Right renal cortex interstitium (tissue), 3 donors: Measurements from ENCODE around the gene GOLGA3. TPM values are rescaled to one million over a fixed set of nuclear protein-coding genes. Genes with fewer than 3 reads are reported as not detected.
"Not testable (repeated sequence)": the region's sequence is repeated elsewhere in the genome, so short reads cannot be mapped to it uniquely, and the experiment has no call there.

Experiments
- DNase-seq, 3 donors: peaks; one replicate each; pipeline ENCODE4 v3.0.0-alpha.2; 2013; ENCODE audit warnings: low read depth in 3 of 3, low spot score in 2 of 3
- polyA plus RNA-seq, 3 donors: library from polyadenylated mRNA; unstranded; fragments of 120-200 nt; gene quantifications; one replicate each; pipeline ENCODE4 v1.2.1, GENCODE V29; 2013; ENCODE audit not compliant: insufficient read length in 3 of 3

The GOLGA3 gene
- polyA plus RNA-seq, 3 donors, result 18.5 to 23.6 (median 21.7) TPM

GRCh38 chr12:132813443-132813842 is 15.2 kb downstream of the GOLGA3 start:
- DNase-seq, result no peak

GRCh38 chr12:132812631-132813305 is 15.9 kb downstream of the GOLGA3 start:
- no peak for DNase-seq

- DNase-seq, result not testable (repeated sequence)
Observed at GRCh38 chr12:132809391-132809790, 19.3 kb downstream of the GOLGA3 start.

- no peak for DNase-seq
Observed at GRCh38 chr12:132807295-132808092, 21.2 kb downstream of the GOLGA3 start.

- DNase-seq, result no peak
Observed at GRCh38 chr12:132806857-132807256, 21.8 kb downstream of the GOLGA3 start.

GRCh38 chr12:132804426-132804861 is 24.2 kb downstream of the GOLGA3 start:
- DNase-seq, result no peak

GRCh38 chr12:132803888-132804287 is 24.8 kb downstream of the GOLGA3 start:
- DNase-seq, result no peak

GRCh38 chr12:132803125-132803524 is 25.5 kb downstream of the GOLGA3 start:
- no peak for DNase-seq

GRCh38 chr12:132801741-132802140 is 26.9 kb downstream of the GOLGA3 start:
- DNase-seq, result no peak

- DNase-seq, result no peak
Observed at GRCh38 chr12:132798836-132799235, 29.8 kb downstream of the GOLGA3 start.

- DNase-seq, result no peak
Observed at GRCh38 chr12:132797820-132798570, 30.7 kb downstream of the GOLGA3 start.

GRCh38 chr12:132795847-132796246 is 32.8 kb downstream of the GOLGA3 start:
- no peak for DNase-seq

GRCh38 chr12:132791940-132792339 is 36.7 kb downstream of the GOLGA3 start:
- not testable (repeated sequence) for DNase-seq

GRCh38 chr12:132789099-132789471 is 39.6 kb downstream of the GOLGA3 start:
- DNase-seq, result no peak

- DNase-seq, result no peak
Observed at GRCh38 chr12:132788375-132789098, 40.1 kb downstream of the GOLGA3 start.

- DNase-seq, result no peak
Observed at GRCh38 chr12:132787877-132788276, 40.8 kb downstream of the GOLGA3 start.

- DNase-seq, result no peak
Observed at GRCh38 chr12:132786192-132786591, 42.5 kb downstream of the GOLGA3 start.

GRCh38 chr12:132784580-132784979 is 44.1 kb downstream of the GOLGA3 start:
- no peak for DNase-seq

GRCh38 chr12:132783917-132784531 is 44.6 kb downstream of the GOLGA3 start:
- DNase-seq, result no peak

- no peak for DNase-seq
Observed at GRCh38 chr12:132781938-132782337, 46.7 kb downstream of the GOLGA3 start.
